HEK293 (cell line): Measurements from ENCODE around the gene DENND11.

Experiments
- CTCF ChIA-PET: fragments of 350-600 bp; formaldehyde crosslinking; extraction: SDS; loops from one replicate; lab custom pipeline; 2021; ENCODE audit warnings: antibody characterized with exemption; lab: Yijun Ruan, JAX
- POLR2A ChIA-PET: fragments of 300-600 bp; formaldehyde crosslinking; extraction: SDS; loops from one replicate; lab custom pipeline; 2020; ENCODE audit warnings: antibody characterized with exemption, inconsistent platforms; lab: Yijun Ruan, JAX
- H3K27ac ChIP-seq: fragments of 200-500 bp; sonication (Bioruptor generic); 2 replicates; pipeline ENCODE4 v1.5.1; 2014; ENCODE audit warnings: low read depth, low read length, control low read depth, inconsistent platforms; ENCODE audit errors: extremely low read depth
- H3K36me3 ChIP-seq, 2 experiments: fragments of 200-500 bp in 1 of 2; sonication (Bioruptor generic) in 1 of 2; 1 replicate in 1 of 2; 2 replicates in 1 of 2; pipeline ENCODE4 v1.5.1; 2014 to 2017; ENCODE audit warnings: inconsistent platforms in 2 of 2, low read length in 2 of 2; ENCODE audit not compliant: control insufficient read depth in 2 of 2, insufficient read depth in 1 of 2
- H3K4me1 ChIP-seq: fragments of 200-500 bp; sonication (Bioruptor generic); 2 replicates; pipeline ENCODE4 v1.5.1; 2014; ENCODE audit warnings: mild to moderate bottlenecking, low read length, inconsistent platforms; ENCODE audit not compliant: control insufficient read depth, insufficient read depth
- H3K4me3 ChIP-seq: 2 replicates; pipeline ENCODE4 v1.5.1; 2011; ENCODE audit warnings: low read depth, mild to moderate bottlenecking, control low read depth, low read length, moderate library complexity
- H3K9me3 ChIP-seq: fragments of 200-500 bp; sonication (Bioruptor generic); 2 replicates; pipeline ENCODE4 v1.5.1; 2014; ENCODE audit warnings: low read depth, low read length, inconsistent platforms; ENCODE audit not compliant: control insufficient read depth, insufficient read depth
- FEZF1 ChIP-seq: fragments of 450-650 bp; formaldehyde crosslinking; IDR thresholded peaks from 2 replicates; pipeline ENCODE4 v1.5.1; 2016; ENCODE audit warnings: missing biosample characterization, missing genetic modification characterization
- OSR2 ChIP-seq: fragments of 450-650 bp; formaldehyde crosslinking; IDR thresholded peaks from 2 replicates; pipeline ENCODE4 v1.5.1; 2016; ENCODE audit warnings: missing biosample characterization, missing genetic modification characterization
- SP7 ChIP-seq: fragments of 450-650 bp; formaldehyde crosslinking; IDR thresholded peaks from 2 replicates; pipeline ENCODE4 v1.5.1; 2016; ENCODE audit warnings: missing biosample characterization, missing genetic modification characterization
- ZBTB17 ChIP-seq: fragments of 450-650 bp; formaldehyde crosslinking; IDR thresholded peaks from 2 replicates; pipeline ENCODE4 v1.5.1; 2016; ENCODE audit warnings: missing biosample characterization, missing genetic modification characterization
- ZBTB20 ChIP-seq: fragments of 450-650 bp; formaldehyde crosslinking; IDR thresholded peaks from 2 replicates; pipeline ENCODE4 v1.5.1; 2016; ENCODE audit warnings: missing biosample characterization, missing genetic modification characterization
- ZNF10 ChIP-seq: fragments of 450-650 bp; formaldehyde crosslinking; IDR thresholded peaks from 2 replicates; pipeline ENCODE4 v1.5.1; 2017; ENCODE audit warnings: missing biosample characterization, missing genetic modification characterization
- ZNF112 ChIP-seq: fragments of 450-650 bp; formaldehyde crosslinking; IDR thresholded peaks from 2 replicates; pipeline ENCODE4 v1.5.0; 2017; ENCODE audit warnings: missing biosample characterization, missing genetic modification characterization
- ZNF114 ChIP-seq: fragments of 450-650 bp; formaldehyde crosslinking; IDR thresholded peaks from 2 replicates; pipeline ENCODE4 v1.5.0; 2017; ENCODE audit warnings: missing biosample characterization, missing genetic modification characterization
- ZNF146 ChIP-seq: fragments of 450-650 bp; formaldehyde crosslinking; IDR thresholded peaks from 2 replicates; pipeline ENCODE4 v1.5.1; 2016; ENCODE audit warnings: missing biosample characterization, missing genetic modification characterization
- ZNF157 ChIP-seq: fragments of 450-650 bp; formaldehyde crosslinking; IDR thresholded peaks from 2 replicates; pipeline ENCODE4 v1.5.1; 2016; ENCODE audit warnings: missing biosample characterization, missing genetic modification characterization
- ZNF248 ChIP-seq: fragments of 450-650 bp; formaldehyde crosslinking; IDR thresholded peaks from 2 replicates; pipeline ENCODE4 v1.5.1; 2017; ENCODE audit warnings: missing biosample characterization, missing genetic modification characterization
- ZNF366 ChIP-seq: fragments of 450-650 bp; formaldehyde crosslinking; conservative IDR thresholded peaks from 2 replicates; pipeline ENCODE4 v1.5.1; 2016; ENCODE audit warnings: missing biosample characterization, missing genetic modification characterization
- ZNF391 ChIP-seq: fragments of 450-650 bp; formaldehyde crosslinking; IDR thresholded peaks from 2 replicates; pipeline ENCODE4 v1.5.1; 2016; ENCODE audit warnings: low read depth, missing biosample characterization, missing genetic modification characterization, borderline replicate concordance
- ZNF394 ChIP-seq: fragments of 450-650 bp; formaldehyde crosslinking; IDR thresholded peaks from 2 replicates; pipeline ENCODE4 v1.5.1; 2016; ENCODE audit warnings: missing biosample characterization, missing genetic modification characterization, mild to moderate bottlenecking, moderate library complexity, borderline replicate concordance
- ZNF423 ChIP-seq: fragments of 450-650 bp; formaldehyde crosslinking; IDR thresholded peaks from 2 replicates; pipeline ENCODE4 v1.5.1; 2016; ENCODE audit warnings: missing biosample characterization, missing genetic modification characterization
- ZNF514 ChIP-seq: fragments of 450-650 bp; formaldehyde crosslinking; IDR thresholded peaks from 2 replicates; pipeline ENCODE4 v1.5.1; 2016; ENCODE audit warnings: missing biosample characterization, missing genetic modification characterization
- ZNF561 ChIP-seq: fragments of 450-650 bp; IDR thresholded peaks from 2 replicates; pipeline ENCODE4 v1.5.1; 2018; ENCODE audit warnings: missing biosample characterization, missing genetic modification characterization, borderline replicate concordance
- ZNF585B ChIP-seq: fragments of 450-650 bp; formaldehyde crosslinking; IDR thresholded peaks from 2 replicates; pipeline ENCODE4 v1.5.1; 2016; ENCODE audit warnings: missing biosample characterization, missing genetic modification characterization
- ZNF610 ChIP-seq: fragments of 450-650 bp; formaldehyde crosslinking; IDR thresholded peaks from 2 replicates; pipeline ENCODE4 v1.5.1; 2016; ENCODE audit warnings: missing biosample characterization, missing genetic modification characterization, borderline replicate concordance
- ZNF621 ChIP-seq: fragments of 450-650 bp; formaldehyde crosslinking; IDR thresholded peaks from 2 replicates; pipeline ENCODE4 v1.5.1; 2017; ENCODE audit warnings: missing biosample characterization, missing genetic modification characterization
- ZNF624 ChIP-seq: fragments of 450-650 bp; formaldehyde crosslinking; IDR thresholded peaks from 2 replicates; pipeline ENCODE4 v1.5.1; 2017; ENCODE audit warnings: missing biosample characterization, missing genetic modification characterization
- ZNF626 ChIP-seq: fragments of 450-650 bp; sonication (Bioruptor Pico); formaldehyde crosslinking; IDR thresholded peaks from 2 replicates; pipeline ENCODE4 v1.5.1; 2018; ENCODE audit warnings: missing biosample characterization, missing genetic modification characterization, inconsistent platforms
- ZNF664 ChIP-seq: fragments of 450-650 bp; formaldehyde crosslinking; IDR thresholded peaks from 2 replicates; pipeline ENCODE4 v1.5.1; 2016; ENCODE audit warnings: missing biosample characterization, missing genetic modification characterization
- ZNF701 ChIP-seq: fragments of 450-650 bp; formaldehyde crosslinking; IDR thresholded peaks from 2 replicates; pipeline ENCODE4 v1.5.1; 2016; ENCODE audit warnings: missing biosample characterization, missing genetic modification characterization
- ZNF747 ChIP-seq: fragments of 450-650 bp; formaldehyde crosslinking; IDR thresholded peaks from 2 replicates; pipeline ENCODE4 v1.5.1; 2016; ENCODE audit warnings: missing biosample characterization, missing genetic modification characterization
- ZNF768 ChIP-seq: fragments of 450-650 bp; formaldehyde crosslinking; IDR thresholded peaks from 2 replicates; pipeline ENCODE4 v1.5.1; 2018; ENCODE audit warnings: missing biosample characterization, mild to moderate bottlenecking, missing genetic modification characterization
- TF ChIP-seq, protein P1 (sequence below): fragments of 450-650 bp; formaldehyde crosslinking; IDR thresholded peaks from 2 replicates; pipeline ENCODE4 v1.5.1; 2017; ENCODE audit warnings: missing biosample characterization, missing genetic modification characterization
- TF ChIP-seq, protein P2 (sequence below): fragments of 450-650 bp; formaldehyde crosslinking; IDR thresholded peaks from 2 replicates; pipeline ENCODE4 v1.5.1; 2016; ENCODE audit warnings: missing biosample characterization, missing genetic modification characterization

DENND11 gene

DNA sequence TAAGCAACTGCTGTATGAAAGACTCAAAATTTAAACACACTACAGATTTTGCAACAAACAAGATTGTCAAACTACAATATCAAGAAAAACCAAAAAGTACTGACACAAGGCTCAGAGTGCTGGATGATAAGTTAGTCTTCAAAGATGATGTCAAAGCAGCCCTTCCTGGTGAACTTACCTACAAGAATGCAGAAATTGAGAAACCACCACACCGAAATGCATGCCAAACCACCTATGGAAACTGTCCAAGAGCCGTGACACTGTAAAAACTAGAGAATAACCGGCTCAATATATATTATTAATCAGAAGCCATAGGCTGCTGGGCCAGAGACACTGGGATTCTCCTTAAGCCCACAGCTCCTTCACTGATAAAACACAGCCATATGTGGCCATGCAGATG is 25.3 kb downstream of the DENND11 start:
- POLR2A ChIA-PET, result no interaction called here
- H3K9me3 ChIP-seq, result no peaks in the 10 kb centered on the region

DNA sequence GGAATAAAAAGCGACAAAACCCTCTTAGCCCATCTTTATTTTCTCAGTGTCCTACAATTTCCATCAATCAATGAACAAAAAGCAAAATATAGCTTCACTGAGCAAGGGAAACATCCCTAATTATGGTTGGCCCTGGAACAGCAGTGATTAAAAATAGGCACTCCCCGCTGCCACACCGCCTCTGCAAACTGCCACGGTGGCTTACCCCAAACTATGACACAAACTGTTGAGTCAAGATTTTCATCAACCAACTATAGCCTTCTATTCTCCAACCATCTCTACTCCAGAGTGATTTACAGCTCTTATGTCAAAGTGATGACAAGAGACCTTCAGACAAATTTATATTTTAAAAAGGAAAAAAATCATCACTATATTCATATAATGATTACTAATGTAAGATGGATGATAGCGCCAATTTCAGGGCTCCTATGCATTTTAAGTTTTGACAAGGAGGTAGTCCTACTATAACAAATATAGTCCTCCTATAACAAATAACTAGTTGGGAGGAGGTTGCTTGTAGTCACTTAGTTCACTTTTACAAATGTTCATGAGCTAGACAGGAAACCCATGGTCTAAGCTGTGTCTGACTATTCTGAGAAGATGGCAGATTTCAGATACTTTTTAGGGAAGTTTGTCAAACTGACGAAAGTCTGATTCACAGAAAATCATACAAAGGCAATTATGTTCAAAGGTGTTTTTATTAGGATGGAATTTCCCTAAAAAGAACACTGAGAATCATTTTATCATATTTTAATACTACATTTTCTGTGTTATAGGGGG is 26.3 kb downstream of the DENND11 start:
- Histone ChIP-seq H3K36me3 (peaks cover 0 to 37% of the 10 kb centered on the region in 2 experiments; a peak in 2 of 3 replicates), H3K27ac (no peak overlapping the region), H3K9me3 (no peaks in the 10 kb centered on the region), H3K4me3 (no peak overlapping the region), H3K4me1 (no peaks in the 10 kb centered on the region)
- no peak for TF ChIP-seq ZNF112 (tag by site-specific recombination)
- TF ChIP-seq ZNF157 (tag by site-specific recombination), result no peak
- no peak for TF ChIP-seq ZNF423 (tag by site-specific recombination)
- no peak for TF ChIP-seq SP7 (tag by site-specific recombination)
- TF ChIP-seq FEZF1, result no peak
- no peak for TF ChIP-seq ZNF366 (tag by site-specific recombination)
- no peak for TF ChIP-seq ZNF394
- no peak for TF ChIP-seq ZNF701 (tag by site-specific recombination)
- ChIA-PET POLR2A (no interaction called here), CTCF (interaction anchor here (0.9 to 2.2 kb wide), 3 partner anchors 11 to 110 kb away, joined by 3 to 7 read pairs (median 4); no protein-coding TSS in a partner anchor)

More for the DNA sequence above, 25.3 kb downstream of the DENND11 start:
- no peak overlapping the region for H3K27ac ChIP-seq
- H3K4me3 ChIP-seq, result no peak overlapping the region
- H3K36me3 ChIP-seq, result peaks cover 0 to 35% of the 10 kb centered on the region in 2 experiments; a peak in 2 of 3 replicates
- TF ChIP-seq ZBTB17 (no peak), ZNF146 (tag by site-specific recombination) (no peak), ZNF621 (tag by site-specific recombination) (no peak), ZNF248 (tag by site-specific recombination) (no peak), ZNF514 (tag by site-specific recombination) (no peak), ZBTB20 (tag by site-specific recombination) (no peak), ZNF747 (tag by site-specific recombination) (no peak), ZNF610 (tag by site-specific recombination) (no peak), ZNF768 (tag by site-specific recombination) (no peak)
- TF ChIP-seq, protein P1, sequence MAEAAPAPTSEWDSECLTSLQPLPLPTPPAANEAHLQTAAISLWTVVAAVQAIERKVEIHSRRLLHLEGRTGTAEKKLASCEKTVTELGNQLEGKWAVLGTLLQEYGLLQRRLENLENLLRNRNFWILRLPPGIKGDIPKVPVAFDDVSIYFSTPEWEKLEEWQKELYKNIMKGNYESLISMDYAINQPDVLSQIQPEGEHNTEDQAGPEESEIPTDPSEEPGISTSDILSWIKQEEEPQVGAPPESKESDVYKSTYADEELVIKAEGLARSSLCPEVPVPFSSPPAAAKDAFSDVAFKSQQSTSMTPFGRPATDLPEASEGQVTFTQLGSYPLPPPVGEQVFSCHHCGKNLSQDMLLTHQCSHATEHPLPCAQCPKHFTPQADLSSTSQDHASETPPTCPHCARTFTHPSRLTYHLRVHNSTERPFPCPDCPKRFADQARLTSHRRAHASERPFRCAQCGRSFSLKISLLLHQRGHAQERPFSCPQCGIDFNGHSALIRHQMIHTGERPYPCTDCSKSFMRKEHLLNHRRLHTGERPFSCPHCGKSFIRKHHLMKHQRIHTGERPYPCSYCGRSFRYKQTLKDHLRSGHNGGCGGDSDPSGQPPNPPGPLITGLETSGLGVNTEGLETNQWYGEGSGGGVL, result no peak
- CTCF ChIA-PET, result no interaction called here
- H3K4me1 ChIP-seq, result no peaks in the 10 kb centered on the region

DNA sequence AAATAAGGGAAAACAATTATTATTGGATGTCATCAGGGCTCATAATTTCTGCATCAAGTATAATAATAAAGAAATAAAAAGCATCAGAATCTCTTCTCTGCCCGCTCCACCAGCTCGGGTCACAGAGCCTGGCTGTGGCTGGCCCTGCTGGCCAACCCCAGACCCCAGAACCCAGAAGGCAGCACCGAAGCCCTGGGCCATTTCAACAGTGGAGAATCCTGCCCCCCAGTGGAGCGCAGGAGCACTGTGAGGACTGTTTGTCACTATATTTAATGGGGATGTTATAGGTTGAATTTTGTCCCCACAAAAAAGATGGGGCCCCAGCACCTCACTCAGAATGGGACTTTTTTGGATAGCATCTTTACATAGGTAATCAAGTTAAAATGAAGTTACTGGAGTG is 27.3 kb downstream of the DENND11 start:
- Histone ChIP-seq H3K36me3 (peaks cover 0 to 33% of the 10 kb centered on the region in 2 experiments; a peak in 2 of 3 replicates), H3K4me1 (no peaks in the 10 kb centered on the region), H3K9me3 (no peaks in the 10 kb centered on the region), H3K4me3 (no peak overlapping the region), H3K27ac (no peak overlapping the region)
- CTCF ChIA-PET, result interaction anchor here (0.6 to 2.2 kb wide), 3 partner anchors 8 to 1902 kb away, joined by 3 to 7 read pairs (median 3); no protein-coding TSS in a partner anchor
- POLR2A ChIA-PET, result no interaction called here
- TF ChIP-seq ZNF391 (tag by site-specific recombination) (no peak), ZNF114 (tag by site-specific recombination) (no peak), ZNF585B (tag by site-specific recombination) (no peak), ZNF10 (tag by site-specific recombination) (no peak), ZNF624 (tag by site-specific recombination) (no peak), ZNF664 (no peak), OSR2 (tag by site-specific recombination) (no peak), ZNF626 (tag by site-specific recombination) (no peak), ZNF423 (tag by site-specific recombination) (no peak), ZNF561 (tag by site-specific recombination) (no peak)
- TF ChIP-seq, protein P2, sequence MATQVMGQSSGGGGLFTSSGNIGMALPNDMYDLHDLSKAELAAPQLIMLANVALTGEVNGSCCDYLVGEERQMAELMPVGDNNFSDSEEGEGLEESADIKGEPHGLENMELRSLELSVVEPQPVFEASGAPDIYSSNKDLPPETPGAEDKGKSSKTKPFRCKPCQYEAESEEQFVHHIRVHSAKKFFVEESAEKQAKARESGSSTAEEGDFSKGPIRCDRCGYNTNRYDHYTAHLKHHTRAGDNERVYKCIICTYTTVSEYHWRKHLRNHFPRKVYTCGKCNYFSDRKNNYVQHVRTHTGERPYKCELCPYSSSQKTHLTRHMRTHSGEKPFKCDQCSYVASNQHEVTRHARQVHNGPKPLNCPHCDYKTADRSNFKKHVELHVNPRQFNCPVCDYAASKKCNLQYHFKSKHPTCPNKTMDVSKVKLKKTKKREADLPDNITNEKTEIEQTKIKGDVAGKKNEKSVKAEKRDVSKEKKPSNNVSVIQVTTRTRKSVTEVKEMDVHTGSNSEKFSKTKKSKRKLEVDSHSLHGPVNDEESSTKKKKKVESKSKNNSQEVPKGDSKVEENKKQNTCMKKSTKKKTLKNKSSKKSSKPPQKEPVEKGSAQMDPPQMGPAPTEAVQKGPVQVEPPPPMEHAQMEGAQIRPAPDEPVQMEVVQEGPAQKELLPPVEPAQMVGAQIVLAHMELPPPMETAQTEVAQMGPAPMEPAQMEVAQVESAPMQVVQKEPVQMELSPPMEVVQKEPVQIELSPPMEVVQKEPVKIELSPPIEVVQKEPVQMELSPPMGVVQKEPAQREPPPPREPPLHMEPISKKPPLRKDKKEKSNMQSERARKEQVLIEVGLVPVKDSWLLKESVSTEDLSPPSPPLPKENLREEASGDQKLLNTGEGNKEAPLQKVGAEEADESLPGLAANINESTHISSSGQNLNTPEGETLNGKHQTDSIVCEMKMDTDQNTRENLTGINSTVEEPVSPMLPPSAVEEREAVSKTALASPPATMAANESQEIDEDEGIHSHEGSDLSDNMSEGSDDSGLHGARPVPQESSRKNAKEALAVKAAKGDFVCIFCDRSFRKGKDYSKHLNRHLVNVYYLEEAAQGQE (tag by site-specific recombination), result no peak
